Smooth muscle cell (in vitro differentiated cells): ENCODE results near the gene ATP5IF1. TPM values are rescaled to one million over a fixed set of nuclear protein-coding genes. Genes with fewer than 3 reads are reported as not detected.

Experiments used
- DNase-seq: peaks from one replicate; lab custom pipeline; 2025; ENCODE audit not compliant: unreplicated experiment; lab: John Stamatoyannopoulos, UW
- H2AFZ ChIP-seq: fragments of 200-600 bp; sonication (generic); 2 replicates; pipeline ENCODE4 v1.6.0; 2016; ENCODE audit warnings: antibody characterized with exemption, low read depth, mild to moderate bottlenecking
- H3F3A ChIP-seq: fragments of 200-600 bp; sonication (generic); 2 replicates; pipeline ENCODE4 v1.6.0; 2017; ENCODE audit warnings: antibody characterized with exemption, low read depth
- H3K27ac ChIP-seq: fragments of 200-600 bp; sonication (generic); 2 replicates; pipeline ENCODE4 v1.5.1; 2016; ENCODE audit warnings: low read depth, mild to moderate bottlenecking
- H3K27me3 ChIP-seq: fragments of 200-600 bp; sonication (generic); 2 replicates; pipeline ENCODE4 v1.6.1; 2016; ENCODE audit warnings: low read depth, mild to moderate bottlenecking
- H3K36me3 ChIP-seq: fragments of 200-600 bp; sonication (generic); 2 replicates; pipeline ENCODE4 v1.5.1; 2016; ENCODE audit warnings: low read depth
- H3K4me1 ChIP-seq: fragments of 200-600 bp; sonication (generic); 2 replicates; pipeline ENCODE4 v1.5.1; 2016; ENCODE audit warnings: low read depth
- H3K4me2 ChIP-seq: fragments of 200-600 bp; sonication (generic); 2 replicates; pipeline ENCODE4 v1.6.0; 2016; ENCODE audit warnings: mild to moderate bottlenecking
- H3K4me3 ChIP-seq: fragments of 200-600 bp; sonication (generic); 2 replicates; pipeline ENCODE4 v1.5.1; 2016; ENCODE audit warnings: mild to moderate bottlenecking
- H3K79me2 ChIP-seq: fragments of 200-600 bp; sonication (generic); 2 replicates; pipeline ENCODE4 v1.6.0; 2016; ENCODE audit warnings: low read depth, mild to moderate bottlenecking
- H3K9ac ChIP-seq: fragments of 200-600 bp; sonication (generic); 2 replicates; pipeline ENCODE4 v1.6.0; 2016; ENCODE audit warnings: low read depth
- H3K9me3 ChIP-seq: fragments of 200-600 bp; sonication (generic); replicated peaks from 2 replicates; pipeline ENCODE4 v1.5.1; 2016; ENCODE audit warnings: low read depth
- H4K20me1 ChIP-seq: fragments of 200-600 bp; sonication (generic); 2 replicates; pipeline ENCODE4 v1.6.0; 2016; ENCODE audit warnings: low read depth
- CTCF ChIP-seq: fragments of 200-600 bp; sonication (generic); IDR thresholded peaks from 2 replicates; pipeline ENCODE4 v1.5.1; 2017; ENCODE audit warnings: borderline replicate concordance, mild to moderate bottlenecking, antibody characterized with exemption; ENCODE audit not compliant: insufficient read depth, poor library complexity, severe bottlenecking
- WGBS: methylation state at CpG from one replicate; pipeline ENCODE4 v1.1.7; 2016; ENCODE audit warnings: low lambda C conversion rate; 5-methylcytosine and 5-hydroxymethylcytosine counted together
- polyA plus RNA-seq: library from polyadenylated mRNA; unstranded; fragments of >200 nt; fragmentation: Nextera tagmentation; extraction: Ambion mirVana; gene quantifications from 2 replicates; pipeline ENCODE4 v1.2.1, GENCODE V29; 2016
- total RNA-seq: library from RNA; depleted of rRNA; stranded (reverse); fragments of >200 nt; gene quantifications from 2 replicates; pipeline ENCODE4 v1.2.3, GENCODE V29; 2014

ATP5IF1 gene
- total and polyA plus RNA-seq, 2 experiments from 2014 or later = 460 to 550 TPM

GRCh38 chr1:28257736-28258135 is 21.8 kb downstream of the ATP5IF1 start:
- H3F3A ChIP-seq = no peaks in the 10 kb centered on the region
- WGBS = 97% methylated on average over 4 of the region's 4 CpGs
- H3K4me1 ChIP-seq = peaks cover 8% of the 10 kb centered on the region
- H3K36me3 ChIP-seq = no peaks in the 10 kb centered on the region
- no peak for DNase-seq
- no peak for TF ChIP-seq CTCF
- no peaks in the 10 kb centered on the region for H3K9me3 ChIP-seq
- H3K4me3 ChIP-seq = no peak overlapping the region
- H3K27ac ChIP-seq = peak overlapping the region; percentile 91
- peaks cover 34% of the 10 kb centered on the region for H3K79me2 ChIP-seq
- no peak overlapping the region for H3K9ac ChIP-seq
- no peak overlapping the region for H2AFZ ChIP-seq
- no peaks in the 10 kb centered on the region for H3K27me3 ChIP-seq
- no peak overlapping the region for H3K4me2 ChIP-seq
- peaks cover 27% of the 10 kb centered on the region for H4K20me1 ChIP-seq

DNA sequence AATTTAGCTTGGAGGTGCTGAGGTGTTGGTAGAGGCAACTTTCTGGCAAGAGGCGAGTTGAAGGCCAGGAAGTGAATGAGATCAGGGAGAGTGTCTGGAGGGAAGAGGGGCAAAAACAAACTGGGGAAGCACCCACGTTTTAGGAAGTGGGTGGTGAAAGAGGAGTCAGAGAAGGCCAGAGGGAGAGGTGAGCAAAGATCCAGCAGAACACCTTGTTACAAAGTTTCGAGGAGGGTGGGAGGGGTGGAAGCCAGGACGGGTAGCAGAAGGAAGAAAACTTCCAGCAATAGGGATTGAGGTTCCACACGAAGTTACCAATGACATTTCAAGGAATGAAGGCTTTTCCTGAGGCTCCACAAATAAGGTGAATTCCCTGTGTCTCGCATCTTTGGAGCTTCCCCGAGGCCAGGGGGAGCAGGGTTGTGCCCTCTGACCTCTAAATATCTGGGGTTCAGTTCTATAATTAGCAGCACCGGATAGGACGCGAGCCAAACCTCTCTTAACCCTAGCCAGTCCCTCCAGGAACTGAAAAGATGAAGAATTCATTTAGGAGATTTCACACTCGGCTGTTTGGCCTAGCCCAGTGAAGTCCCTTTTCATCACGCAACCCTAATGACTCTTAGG is 22.8 kb downstream of the ATP5IF1 start:
- H3K4me1 ChIP-seq = peaks cover 11% of the 10 kb centered on the region
- WGBS = 40% methylated on average over 12 of the region's 12 CpGs
- no peak for DNase-seq
- no peaks in the 10 kb centered on the region for H3K27me3 ChIP-seq
- H3K4me2 ChIP-seq = peak overlapping the region; percentile 73
- H3K36me3 ChIP-seq = no peaks in the 10 kb centered on the region
- no peaks in the 10 kb centered on the region for H3F3A ChIP-seq
- TF ChIP-seq CTCF = no peak
- peak overlapping the region; percentile 70 for H2AFZ ChIP-seq
- H4K20me1 ChIP-seq = peaks cover 37% of the 10 kb centered on the region
- no peaks in the 10 kb centered on the region for H3K9me3 ChIP-seq
- peak overlapping the region; percentile 74 for H3K9ac ChIP-seq
- peak overlapping the region; percentile 100 for H3K4me3 ChIP-seq
- peaks cover 44% of the 10 kb centered on the region for H3K79me2 ChIP-seq
- H3K27ac ChIP-seq = peak overlapping the region; percentile 91

DNA sequence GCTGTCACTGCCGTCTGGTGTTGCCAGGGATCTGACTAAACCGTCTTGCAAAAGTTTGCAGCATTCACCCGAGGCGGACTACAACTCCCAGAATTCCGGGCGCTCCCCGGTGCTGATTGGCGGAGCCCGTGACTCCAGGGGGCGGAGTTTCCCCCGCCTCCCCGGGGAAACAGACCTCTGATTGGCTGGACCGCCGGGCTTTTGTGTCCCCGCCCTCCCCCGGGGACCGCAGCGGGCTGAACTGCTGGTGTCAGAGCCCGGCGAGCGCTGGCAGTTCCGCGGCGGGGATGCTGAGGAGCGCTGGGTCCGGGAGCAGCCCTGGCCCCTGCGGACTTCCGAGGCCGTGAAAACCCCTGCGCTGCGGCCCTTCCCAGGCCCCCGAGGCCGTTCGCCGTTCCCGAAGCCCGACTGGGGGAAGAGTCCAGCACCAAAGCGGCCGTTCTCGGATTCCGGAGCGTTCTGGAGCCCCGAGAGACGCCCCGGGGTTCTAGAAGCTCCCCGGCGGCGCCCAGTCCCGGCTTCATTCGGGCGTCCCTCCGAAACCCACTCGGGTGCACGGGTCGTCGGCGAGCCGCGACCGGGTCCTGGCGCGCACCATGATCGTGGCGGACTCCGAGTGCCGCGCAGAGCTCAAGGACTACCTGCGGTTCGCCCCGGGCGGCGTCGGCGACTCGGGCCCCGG is 23.5 kb downstream of the ATP5IF1 start, which contains the start of gene SESN2:
TSS of gene SESN2 (plus strand) at position 267 of the 682 bp plus-strand sequence. CDS start at position 597, 330 bp downstream.
- no peak for TF ChIP-seq CTCF
- Histone ChIP-seq H3K79me2 (peaks cover 50% of the 10 kb centered on the region), H3K27ac (peak within 1 kb of the TSS; percentile 91), H3K9ac (peak within 1 kb of the TSS; percentile 96), H3K9me3 (no peaks in the 10 kb centered on the region), H3K4me3 (peak within 1 kb of the TSS; percentile 100), H3K36me3 (no peaks in the 10 kb centered on the region), H3K4me1 (peaks cover 11% of the 10 kb centered on the region), H3K4me2 (peak within 1 kb of the TSS; percentile 80), H3K27me3 (no peaks in the 10 kb centered on the region), H4K20me1 (peaks cover 44% of the 10 kb centered on the region), H3F3A (no peaks in the 10 kb centered on the region), H2AFZ (peak within 1 kb of the TSS; percentile 70)
- under 1% methylated on average over 60 of the region's 76 CpGs for WGBS
- peak; percentile 96 for DNase-seq
